ENCODE results near the gene SZT2.

SZT2 gene

GRCh38 chr1:43360616-43361015, 29.1 kb upstream of the SZT2 start:
- peaks cover 31 to 47% of the 10 kb centered on the region in 2 donors for H3K36me3 ChIP-seq (ENCODE audit: control insufficient read depth in 2 of 2, insufficient read depth in 2 of 2, low read length in 2 of 2)
- H3K27me3 ChIP-seq (ENCODE audit: control insufficient read depth in 2 of 2, insufficient read depth in 2 of 2, low read length in 2 of 2): no peaks in the 10 kb centered on the region
- H3K4me1 ChIP-seq (ENCODE audit: control insufficient read depth in 2 of 2, insufficient read depth in 2 of 2, low read length in 2 of 2): peaks cover 30 to 34% of the 10 kb centered on the region in 2 donors
- H3K27ac ChIP-seq (ENCODE audit: low read depth in 2 of 2, low read length in 2 of 2): no peak overlapping the region
- no peak overlapping the region for H3K9ac ChIP-seq (ENCODE audit: low read depth in 1 of 2, low read length in 2 of 2)
- H3K4me3 ChIP-seq (ENCODE audit: low read length in 2 of 2): no peak overlapping the region
- no peaks in the 10 kb centered on the region for H3K9me3 ChIP-seq (ENCODE audit: control insufficient read depth in 2 of 2, low read length in 2 of 2)

DNA sequence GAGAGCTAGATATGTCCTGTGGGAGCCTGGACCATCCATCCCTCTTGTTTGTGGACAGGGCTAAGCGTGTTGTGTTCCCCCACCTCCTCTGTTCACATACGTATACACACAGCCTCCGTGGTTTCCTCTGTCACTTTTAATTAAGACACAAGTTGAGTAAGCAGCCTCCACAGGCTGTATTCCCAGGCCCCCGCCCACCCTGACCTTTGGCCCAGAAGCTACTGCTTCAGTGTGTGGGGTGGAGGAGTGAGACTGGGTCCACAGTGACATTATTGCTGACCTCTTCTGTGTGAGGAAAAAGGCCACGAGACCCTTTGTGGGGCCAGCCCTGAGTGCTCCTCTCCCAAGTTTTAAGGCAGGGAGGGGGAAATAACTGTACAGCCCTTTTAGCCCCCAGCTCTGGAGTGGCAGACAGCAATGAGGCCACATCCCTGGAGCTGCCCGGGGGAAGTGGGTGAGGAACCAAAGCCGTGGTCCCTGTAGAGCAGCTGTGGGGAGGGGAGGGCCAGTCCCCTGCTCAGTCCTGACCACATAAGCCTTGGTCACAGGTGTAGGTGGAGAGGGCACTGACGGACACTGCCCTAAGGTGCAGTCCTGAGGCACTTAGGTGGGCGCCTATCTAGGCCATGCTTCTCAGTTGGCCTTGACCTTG, 26.3 kb upstream of the SZT2 start:
- peaks cover 37 to 48% of the 10 kb centered on the region in 2 donors for H3K4me1 ChIP-seq (ENCODE audit: control insufficient read depth in 2 of 2, insufficient read depth in 2 of 2, low read length in 2 of 2)
- H3K36me3 ChIP-seq (ENCODE audit: control insufficient read depth in 2 of 2, insufficient read depth in 2 of 2, low read length in 2 of 2): peaks cover 31 to 47% of the 10 kb centered on the region in 2 donors

GRCh38 chr1:43363935-43364525, 25.7 kb upstream of the SZT2 start:
- Histone ChIP-seq H3K4me1 (ENCODE audit: control insufficient read depth in 2 of 2, insufficient read depth in 2 of 2, low read length in 2 of 2) (peaks cover 41 to 53% of the 10 kb centered on the region in 2 donors), H3K36me3 (ENCODE audit: control insufficient read depth in 2 of 2, insufficient read depth in 2 of 2, low read length in 2 of 2) (peaks cover 31 to 47% of the 10 kb centered on the region in 2 donors), H3K9ac (ENCODE audit: low read depth in 1 of 2, low read length in 2 of 2) (peak overlapping the region in 1 of 2 donors; percentile 24), H3K27me3 (ENCODE audit: control insufficient read depth in 2 of 2, insufficient read depth in 2 of 2, low read length in 2 of 2) (no peaks in the 10 kb centered on the region), H3K27ac (ENCODE audit: low read depth in 2 of 2, low read length in 2 of 2) (no peak overlapping the region), H3K9me3 (ENCODE audit: control insufficient read depth in 2 of 2, low read length in 2 of 2) (no peaks in the 10 kb centered on the region), H3K4me3 (ENCODE audit: low read length in 2 of 2) (no peak overlapping the region)

More for the DNA sequence above, 26.3 kb upstream of the SZT2 start:
- peak overlapping the region in 1 of 2 donors; percentile 10 for H3K27ac ChIP-seq (ENCODE audit: low read depth in 2 of 2, low read length in 2 of 2)
- no peak overlapping the region for H3K4me3 ChIP-seq (ENCODE audit: low read length in 2 of 2)
- H3K9ac ChIP-seq (ENCODE audit: low read depth in 1 of 2, low read length in 2 of 2): peak overlapping the region in 1 of 2 donors; percentile 24
- H3K9me3 ChIP-seq (ENCODE audit: control insufficient read depth in 2 of 2, low read length in 2 of 2): no peaks in the 10 kb centered on the region
- no peaks in the 10 kb centered on the region for H3K27me3 ChIP-seq (ENCODE audit: control insufficient read depth in 2 of 2, insufficient read depth in 2 of 2, low read length in 2 of 2)

DNA sequence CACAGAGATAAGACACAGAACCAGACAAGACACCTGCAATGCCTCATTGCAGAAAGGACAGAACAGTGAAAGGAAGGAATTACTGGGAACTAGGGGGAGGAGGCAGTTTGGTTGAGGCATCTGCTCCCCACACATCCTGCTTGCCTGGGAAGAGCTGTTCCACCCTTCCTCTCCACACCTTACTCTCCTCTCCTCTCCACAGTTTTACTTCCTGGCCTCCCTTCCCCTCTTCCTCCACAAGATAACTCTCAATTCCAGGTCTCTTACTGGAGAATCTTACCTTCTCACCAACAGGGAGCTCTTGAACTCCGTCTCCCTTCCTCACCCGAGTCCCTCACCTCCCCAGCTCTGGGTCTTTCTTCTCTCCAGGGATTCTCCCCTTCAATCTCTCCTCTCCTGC, 24.0 kb upstream of the SZT2 start:
- H3K9me3 ChIP-seq (ENCODE audit: control insufficient read depth in 2 of 2, low read length in 2 of 2): no peaks in the 10 kb centered on the region
- H3K4me3 ChIP-seq (ENCODE audit: low read length in 2 of 2): peak overlapping the region in 1 of 2 donors; percentile 66
- H3K36me3 ChIP-seq (ENCODE audit: control insufficient read depth in 2 of 2, insufficient read depth in 2 of 2, low read length in 2 of 2): peaks cover 31 to 44% of the 10 kb centered on the region in 2 donors
- H3K9ac ChIP-seq (ENCODE audit: low read depth in 1 of 2, low read length in 2 of 2): peak overlapping the region; percentile 58 to 96
- peaks cover 30 to 46% of the 10 kb centered on the region in 2 donors for H3K4me1 ChIP-seq (ENCODE audit: control insufficient read depth in 2 of 2, insufficient read depth in 2 of 2, low read length in 2 of 2)
- H3K27me3 ChIP-seq (ENCODE audit: control insufficient read depth in 2 of 2, insufficient read depth in 2 of 2, low read length in 2 of 2): no peaks in the 10 kb centered on the region
- H3K27ac ChIP-seq (ENCODE audit: low read depth in 2 of 2, low read length in 2 of 2): peak overlapping the region; percentile 98

DNA sequence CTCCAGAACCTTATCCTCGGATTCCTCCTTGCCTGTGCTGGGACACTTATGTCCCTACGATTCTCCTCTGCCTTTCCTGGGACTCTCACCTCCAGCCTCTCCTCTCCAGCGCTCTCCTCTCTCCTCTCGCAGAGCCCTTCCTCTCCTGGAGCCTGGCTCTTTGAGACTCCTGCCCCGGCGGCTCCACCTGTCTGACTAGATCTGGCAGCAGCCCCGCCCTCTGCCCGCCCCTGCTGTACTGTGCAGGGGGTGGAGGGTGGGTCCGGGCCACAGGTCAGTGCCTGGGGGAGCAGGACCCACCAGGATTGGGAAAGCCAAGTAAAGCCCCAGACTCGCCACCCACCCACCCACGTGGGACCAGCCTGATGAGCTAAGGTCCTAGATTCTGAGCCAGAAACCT, 23.5 kb upstream of the SZT2 start:
- H3K36me3 ChIP-seq (ENCODE audit: control insufficient read depth in 2 of 2, insufficient read depth in 2 of 2, low read length in 2 of 2): peaks cover 31 to 39% of the 10 kb centered on the region in 2 donors
- peak overlapping the region; percentile 90 to 96 for H3K9ac ChIP-seq (ENCODE audit: low read depth in 1 of 2, low read length in 2 of 2)
- H3K4me1 ChIP-seq (ENCODE audit: control insufficient read depth in 2 of 2, insufficient read depth in 2 of 2, low read length in 2 of 2): peaks cover 30 to 46% of the 10 kb centered on the region in 2 donors
- H3K27me3 ChIP-seq (ENCODE audit: control insufficient read depth in 2 of 2, insufficient read depth in 2 of 2, low read length in 2 of 2): no peaks in the 10 kb centered on the region
- H3K4me3 ChIP-seq (ENCODE audit: low read length in 2 of 2): peak overlapping the region; percentile 80 to 86
- peak overlapping the region; percentile 98 for H3K27ac ChIP-seq (ENCODE audit: low read depth in 2 of 2, low read length in 2 of 2)
- H3K9me3 ChIP-seq (ENCODE audit: control insufficient read depth in 2 of 2, low read length in 2 of 2): no peaks in the 10 kb centered on the region

GRCh38 chr1:43366601-43367025, 23.1 kb upstream of the SZT2 start:
- Histone ChIP-seq H3K9me3 (ENCODE audit: control insufficient read depth in 2 of 2, low read length in 2 of 2) (no peaks in the 10 kb centered on the region), H3K4me1 (ENCODE audit: control insufficient read depth in 2 of 2, insufficient read depth in 2 of 2, low read length in 2 of 2) (peaks cover 30 to 46% of the 10 kb centered on the region in 2 donors), H3K4me3 (ENCODE audit: low read length in 2 of 2) (peak overlapping the region; percentile 80 to 86), H3K9ac (ENCODE audit: low read depth in 1 of 2, low read length in 2 of 2) (peak overlapping the region; percentile 90 to 96), H3K36me3 (ENCODE audit: control insufficient read depth in 2 of 2, insufficient read depth in 2 of 2, low read length in 2 of 2) (peaks cover 31 to 38% of the 10 kb centered on the region in 2 donors), H3K27ac (ENCODE audit: low read depth in 2 of 2, low read length in 2 of 2) (peak overlapping the region; percentile 98), H3K27me3 (ENCODE audit: control insufficient read depth in 2 of 2, insufficient read depth in 2 of 2, low read length in 2 of 2) (no peaks in the 10 kb centered on the region)

DNA sequence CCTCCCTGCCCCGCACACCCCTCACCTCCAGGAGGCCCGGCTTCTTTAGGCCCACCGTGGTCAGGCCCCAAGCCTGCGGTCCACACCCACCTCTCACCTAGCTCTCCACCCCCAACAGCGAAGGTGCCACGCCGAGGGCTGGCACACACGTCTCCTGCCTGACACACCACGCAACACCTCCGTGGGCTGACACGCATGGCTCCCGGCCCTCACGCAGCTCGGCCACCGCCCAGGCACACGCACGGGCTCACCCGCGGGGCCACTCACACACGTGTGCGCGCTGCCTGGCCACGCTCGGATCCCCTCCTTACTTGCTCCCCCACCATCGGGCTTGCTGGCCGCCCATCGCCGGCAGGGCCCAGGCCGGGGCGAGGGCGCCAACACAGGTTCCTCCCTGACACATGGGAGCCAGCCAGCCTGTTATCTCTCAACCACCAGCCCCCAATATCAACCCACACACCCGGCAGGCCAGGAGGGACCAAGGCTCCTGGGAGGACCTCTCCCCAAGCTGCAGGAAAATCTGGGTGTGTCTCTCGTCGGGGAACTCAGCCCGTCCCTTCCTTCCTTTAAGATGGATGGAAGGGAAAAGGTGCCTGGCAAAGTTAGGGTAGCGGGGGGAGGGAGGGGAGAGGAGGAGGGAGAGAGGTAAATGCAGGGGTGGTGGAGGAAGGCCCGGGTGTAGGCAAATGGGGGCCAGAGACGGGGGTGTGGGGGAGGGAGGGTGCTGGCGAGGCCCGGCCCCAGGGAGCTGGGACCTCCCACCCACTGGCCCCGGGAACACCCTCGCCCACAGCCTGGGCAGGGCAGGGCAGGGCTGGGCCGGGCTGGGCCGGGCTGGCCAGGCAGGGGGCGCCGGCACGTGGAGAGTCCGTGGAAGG, 22.4 kb upstream of the SZT2 start:
- Histone ChIP-seq H3K36me3 (ENCODE audit: control insufficient read depth in 2 of 2, insufficient read depth in 2 of 2, low read length in 2 of 2) (peaks cover 26 to 33% of the 10 kb centered on the region in 2 donors), H3K4me1 (ENCODE audit: control insufficient read depth in 2 of 2, insufficient read depth in 2 of 2, low read length in 2 of 2) (peaks cover 30 to 46% of the 10 kb centered on the region in 2 donors), H3K27me3 (ENCODE audit: control insufficient read depth in 2 of 2, insufficient read depth in 2 of 2, low read length in 2 of 2) (no peaks in the 10 kb centered on the region), H3K9ac (ENCODE audit: low read depth in 1 of 2, low read length in 2 of 2) (peak overlapping the region; percentile 90 to 96), H3K27ac (ENCODE audit: low read depth in 2 of 2, low read length in 2 of 2) (peak overlapping the region; percentile 98), H3K4me3 (ENCODE audit: low read length in 2 of 2) (peak overlapping the region; percentile 80 to 86), H3K9me3 (ENCODE audit: control insufficient read depth in 2 of 2, low read length in 2 of 2) (no peaks in the 10 kb centered on the region)

- peak within 1 kb of the TSS; percentile 90 to 96 for H3K9ac ChIP-seq (ENCODE audit: low read depth in 1 of 2, low read length in 2 of 2)
- H3K4me1 ChIP-seq (ENCODE audit: control insufficient read depth in 2 of 2, insufficient read depth in 2 of 2, low read length in 2 of 2): peaks cover 30 to 46% of the 10 kb centered on the region in 2 donors
- H3K9me3 ChIP-seq (ENCODE audit: control insufficient read depth in 2 of 2, low read length in 2 of 2): no peaks in the 10 kb centered on the region
- peak within 1 kb of the TSS; percentile 80 to 86 for H3K4me3 ChIP-seq (ENCODE audit: low read length in 2 of 2)
- peak within 1 kb of the TSS; percentile 98 for H3K27ac ChIP-seq (ENCODE audit: low read depth in 2 of 2, low read length in 2 of 2)
- H3K27me3 ChIP-seq (ENCODE audit: control insufficient read depth in 2 of 2, insufficient read depth in 2 of 2, low read length in 2 of 2): no peaks in the 10 kb centered on the region
- peaks cover 26 to 31% of the 10 kb centered on the region in 2 donors for H3K36me3 ChIP-seq (ENCODE audit: control insufficient read depth in 2 of 2, insufficient read depth in 2 of 2, low read length in 2 of 2)
These were observed 21.6 kb upstream of the SZT2 start, which contains the start of gene ELOVL1 for GRCh38 chr1:43367904-43368645. Gene ELOVL1 (minus strand): TSS chr1:43368011. CDS start chr1:43365609, 2,402 bp downstream.

GRCh38 chr1:43368646-43369020, 21.1 kb upstream of the SZT2 start:
- H3K27me3 ChIP-seq (ENCODE audit: control insufficient read depth in 2 of 2, insufficient read depth in 2 of 2, low read length in 2 of 2): no peaks in the 10 kb centered on the region
- H3K9ac ChIP-seq (ENCODE audit: low read depth in 1 of 2, low read length in 2 of 2): peak overlapping the region; percentile 77
- H3K4me1 ChIP-seq (ENCODE audit: control insufficient read depth in 2 of 2, insufficient read depth in 2 of 2, low read length in 2 of 2): peaks cover 30 to 42% of the 10 kb centered on the region in 2 donors
- peaks cover 22 to 28% of the 10 kb centered on the region in 2 donors for H3K36me3 ChIP-seq (ENCODE audit: control insufficient read depth in 2 of 2, insufficient read depth in 2 of 2, low read length in 2 of 2)
- H3K4me3 ChIP-seq (ENCODE audit: low read length in 2 of 2): peak overlapping the region; percentile 65 to 74
- H3K27ac ChIP-seq (ENCODE audit: low read depth in 2 of 2, low read length in 2 of 2): peak overlapping the region; percentile 98
- no peaks in the 10 kb centered on the region for H3K9me3 ChIP-seq (ENCODE audit: control insufficient read depth in 2 of 2, low read length in 2 of 2)

All from mucosa of rectum (tissue), 2 donors.